Right renal pelvis (tissue), 4 donors: ENCODE results near the gene RAPGEF5. TPM values are rescaled to one million over a fixed set of nuclear protein-coding genes. Genes with fewer than 3 reads are reported as not detected.

Source experiments
- DNase-seq, 4 donors: peaks; one replicate each; pipeline ENCODE4 v3.0.0-alpha.2; 2013; ENCODE audit warnings: low read depth in 4 of 4, low spot score in 3 of 4, missing footprints in 1 of 4
- polyA plus RNA-seq, 4 donors: library from polyadenylated mRNA; unstranded; fragments of 120-200 nt; gene quantifications; one replicate each; pipeline ENCODE4 v1.2.1, GENCODE V29; 2013; ENCODE audit not compliant: insufficient read length in 4 of 4

The RAPGEF5 gene
- polyA plus RNA-seq, 4 donors = 34.4 to 41.6 (median 39.1) TPM

DNA sequence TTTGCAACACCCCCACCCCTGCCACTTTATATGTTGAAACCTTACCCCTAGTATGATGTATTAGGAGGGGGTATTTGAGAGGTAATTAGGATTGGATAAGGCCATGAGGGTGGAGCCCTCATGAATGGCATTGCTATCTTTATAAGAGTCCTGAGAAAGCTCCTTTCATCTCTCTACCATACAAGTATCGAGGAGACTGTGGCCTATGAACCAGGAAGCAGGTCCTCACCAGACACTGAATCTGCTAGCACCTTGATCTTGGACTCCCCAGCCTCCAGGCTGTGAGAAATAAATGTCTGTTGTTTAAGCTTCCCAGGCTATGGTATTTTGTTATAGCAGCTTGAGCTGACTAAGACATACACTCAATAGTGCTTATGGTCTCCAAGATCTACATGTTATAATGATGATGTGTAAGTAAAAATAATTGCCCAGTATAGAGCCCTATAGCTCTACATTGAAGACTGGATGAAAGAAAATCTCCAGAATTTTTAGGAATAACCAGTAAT lies 188.8 kb downstream of the RAPGEF5 start:
- DNase-seq = no peak

DNA sequence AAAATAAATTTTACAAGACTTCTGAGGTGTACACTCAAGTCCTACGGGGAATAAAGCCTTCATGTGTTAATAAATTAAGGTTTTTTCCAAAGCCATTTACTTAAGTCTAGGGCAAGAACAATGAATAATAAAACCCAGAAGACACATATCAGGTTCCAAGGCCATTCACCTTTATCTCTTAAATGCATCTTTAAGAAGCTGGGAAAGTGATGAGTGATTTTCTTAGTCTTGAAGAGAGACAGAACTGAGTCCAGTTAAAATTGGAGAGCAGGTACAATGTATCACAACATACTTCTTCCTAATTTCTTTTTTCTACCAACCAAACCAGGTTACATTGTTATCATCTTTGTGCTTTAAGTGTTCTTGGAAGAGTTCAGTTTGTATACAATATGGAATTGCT lies 189.5 kb downstream of the RAPGEF5 start:
- no peak for DNase-seq

DNA sequence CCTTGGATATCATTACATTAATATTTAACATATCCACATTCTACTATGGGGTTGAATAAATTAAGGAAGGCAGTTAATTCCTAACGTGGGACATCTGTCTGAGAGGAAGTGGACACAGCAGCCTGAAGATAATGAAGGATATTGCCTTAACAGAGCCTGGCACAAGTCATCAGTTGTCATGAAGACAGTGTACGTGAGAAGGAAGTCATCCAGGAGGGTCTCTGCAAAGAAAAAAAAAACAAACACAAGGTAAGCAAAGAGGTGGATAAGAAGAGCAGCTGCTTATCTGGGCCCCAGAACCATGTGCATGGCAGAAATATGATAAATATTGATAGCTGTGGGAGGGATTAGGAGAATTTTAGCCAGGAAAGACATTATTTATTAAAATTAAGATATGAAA lies 190.0 kb downstream of the RAPGEF5 start:
- no peak for DNase-seq

DNA sequence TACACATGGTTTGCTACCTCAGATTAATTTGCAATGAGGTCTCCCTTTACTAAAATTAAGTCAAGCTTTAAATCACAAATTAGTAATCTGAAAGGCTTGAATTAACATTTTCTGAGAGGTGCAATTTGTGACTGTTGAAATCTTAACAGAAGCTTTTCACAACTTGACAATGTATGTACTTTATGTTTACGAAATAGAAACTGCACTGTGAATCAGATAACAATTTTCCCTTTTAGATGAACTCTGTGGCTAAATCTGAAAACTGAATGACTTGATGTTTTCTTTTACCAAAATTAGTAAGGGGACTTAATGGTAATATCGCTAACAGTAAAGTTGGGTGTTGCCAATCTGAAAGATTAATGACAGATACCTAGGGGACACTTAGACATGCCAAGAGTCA lies 197.6 kb downstream of the RAPGEF5 start:
- DNase-seq = no peak

DNA sequence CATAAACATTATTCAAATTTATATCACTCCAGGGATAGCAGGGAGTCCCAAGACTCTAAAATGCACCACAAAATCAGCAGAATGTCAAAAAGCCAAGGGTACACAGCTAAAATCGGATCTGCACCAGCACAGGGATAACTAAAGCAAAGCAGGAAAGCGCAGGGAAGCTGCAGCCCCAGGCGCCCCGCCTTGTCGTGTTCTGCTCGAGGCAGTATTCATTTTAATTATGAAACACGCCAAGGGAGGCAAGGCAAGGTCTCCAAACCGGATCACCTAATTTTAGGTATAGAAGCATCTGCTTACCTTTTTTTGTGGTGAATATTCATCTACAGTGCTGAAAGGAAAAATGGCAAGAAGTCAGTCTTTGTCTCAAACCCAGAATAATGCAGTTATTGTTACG lies 199.4 kb downstream of the RAPGEF5 start:
- DNase-seq = no peak

DNA sequence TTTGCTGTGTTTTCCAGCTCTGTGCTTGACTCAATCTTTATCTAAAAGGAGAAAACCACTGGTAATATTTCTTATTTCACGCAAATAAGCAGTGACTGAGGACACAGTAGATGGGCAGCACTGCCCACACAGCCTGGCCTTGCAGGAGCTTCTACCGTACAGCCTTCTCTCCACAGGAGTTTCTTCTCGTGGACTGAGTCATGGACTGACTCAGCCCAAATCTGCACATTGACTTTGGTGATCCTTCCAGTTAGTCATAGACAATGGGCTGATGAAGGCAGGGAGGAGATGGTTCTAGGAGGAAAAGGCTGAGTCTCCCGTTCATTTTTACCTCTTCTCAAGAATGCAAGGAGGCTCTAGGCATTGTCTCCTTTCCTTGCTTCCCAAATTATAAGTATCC lies 200.7 kb downstream of the RAPGEF5 start:
- no peak for DNase-seq

DNA sequence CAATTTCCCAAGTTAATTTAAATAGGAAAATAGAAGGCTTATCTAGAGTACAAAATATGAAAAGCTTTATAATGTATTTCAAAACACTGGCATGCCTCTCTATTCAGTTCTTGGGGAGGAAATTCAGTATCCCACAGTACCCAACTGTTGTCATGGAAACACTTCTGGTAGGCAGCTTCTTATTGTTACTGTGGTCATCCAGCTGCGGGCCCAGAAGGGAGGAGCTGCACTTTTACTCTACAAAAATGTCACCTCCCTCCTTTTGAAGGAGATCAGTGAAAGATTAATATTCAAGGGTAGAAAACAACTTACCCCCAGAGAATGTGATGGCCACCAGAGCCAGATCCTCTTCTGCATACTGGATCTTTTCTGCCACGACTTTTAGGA lies 202.8 kb downstream of the RAPGEF5 start:
- no peak for DNase-seq

DNA sequence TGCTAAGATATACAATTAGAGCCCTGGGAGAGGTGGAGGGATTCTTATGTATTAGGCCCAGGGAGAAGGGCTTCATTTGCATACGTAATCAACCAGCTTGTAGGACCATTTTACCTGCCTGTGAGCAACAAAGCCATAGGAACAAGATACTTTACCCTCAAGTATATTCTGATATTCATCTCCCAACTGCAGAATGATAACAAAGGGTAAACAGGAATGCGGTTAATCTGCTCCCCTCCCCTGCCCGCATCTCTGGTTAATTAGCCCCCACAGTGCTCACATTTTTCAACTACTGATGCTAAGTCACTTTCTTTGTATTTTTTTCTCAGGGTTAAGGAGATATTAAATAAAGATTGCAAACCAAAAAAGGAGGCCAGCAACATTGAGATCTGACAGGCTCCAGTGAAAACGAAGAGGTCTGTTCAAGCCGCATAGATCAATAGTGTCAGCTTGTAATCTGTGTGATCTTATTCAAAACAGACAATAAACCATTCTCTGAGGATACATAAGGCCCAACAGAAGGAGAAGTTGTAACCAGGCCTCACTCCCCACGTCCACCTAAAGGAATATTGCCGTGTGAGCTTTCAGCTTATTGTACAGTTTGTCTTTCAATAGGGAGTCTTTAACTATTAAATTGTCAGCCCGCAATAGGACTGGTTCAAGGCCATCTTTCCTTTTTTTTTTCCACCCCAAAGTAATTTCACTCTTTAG lies 203.4 kb downstream of the RAPGEF5 start:
- no peak for DNase-seq

DNA sequence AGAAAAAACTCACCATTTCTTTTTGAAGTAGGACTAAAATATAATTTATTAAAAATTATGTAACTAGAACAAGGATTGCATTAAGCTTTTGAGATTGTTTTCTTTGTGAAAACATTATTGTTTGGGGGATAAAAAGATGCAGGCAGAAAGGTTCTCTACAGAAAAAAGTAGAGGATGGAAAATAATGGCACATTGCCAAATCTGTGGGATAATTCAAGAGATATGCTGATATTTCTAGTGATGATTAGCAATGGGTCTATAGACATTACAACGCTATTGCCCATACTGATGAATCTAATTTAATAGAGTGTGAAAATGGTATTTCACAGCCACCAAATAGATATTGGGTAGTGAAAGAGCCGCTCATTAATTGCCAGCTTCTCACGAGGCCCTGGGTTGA lies 204.3 kb downstream of the RAPGEF5 start:
- no peak for DNase-seq

DNA sequence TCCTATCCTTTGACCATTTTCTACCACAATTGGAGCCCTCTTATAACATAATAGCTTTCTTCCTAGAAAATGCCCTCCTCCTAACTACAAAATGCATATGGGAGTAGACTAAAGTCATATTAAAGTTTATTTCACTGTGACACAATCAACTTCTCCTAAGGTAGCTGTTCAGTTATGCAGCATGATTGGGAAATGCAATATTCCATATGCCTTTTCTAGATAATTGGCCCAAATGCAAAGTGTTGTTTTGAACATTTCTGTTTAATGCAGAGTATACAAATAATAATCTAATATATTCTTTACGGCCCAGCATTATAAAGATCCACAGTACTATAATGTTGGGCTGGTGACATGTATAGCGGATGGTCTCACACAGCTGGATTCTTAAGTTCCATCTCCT lies 205.1 kb downstream of the RAPGEF5 start:
- no peak for DNase-seq

DNA sequence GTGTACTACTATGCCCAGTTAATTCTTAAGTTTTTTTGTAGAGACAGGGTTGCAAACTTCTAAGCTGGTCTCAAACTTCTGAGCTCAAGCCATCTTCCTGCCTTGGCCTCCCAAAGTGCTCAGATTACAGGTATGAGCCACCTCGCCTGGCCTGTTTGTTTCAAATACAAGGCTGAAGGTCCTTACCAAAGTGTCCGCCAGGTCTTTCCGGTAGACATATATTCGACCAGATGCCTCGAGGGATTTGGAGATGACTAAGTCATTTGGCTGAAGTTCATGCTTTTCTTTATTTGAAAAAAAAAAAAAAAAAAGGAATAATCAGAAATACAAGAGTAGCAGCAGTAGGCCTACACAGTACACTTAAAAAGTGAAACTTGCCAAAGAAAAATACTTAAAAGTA lies 206.7 kb downstream of the RAPGEF5 start:
- no peak for DNase-seq

DNA sequence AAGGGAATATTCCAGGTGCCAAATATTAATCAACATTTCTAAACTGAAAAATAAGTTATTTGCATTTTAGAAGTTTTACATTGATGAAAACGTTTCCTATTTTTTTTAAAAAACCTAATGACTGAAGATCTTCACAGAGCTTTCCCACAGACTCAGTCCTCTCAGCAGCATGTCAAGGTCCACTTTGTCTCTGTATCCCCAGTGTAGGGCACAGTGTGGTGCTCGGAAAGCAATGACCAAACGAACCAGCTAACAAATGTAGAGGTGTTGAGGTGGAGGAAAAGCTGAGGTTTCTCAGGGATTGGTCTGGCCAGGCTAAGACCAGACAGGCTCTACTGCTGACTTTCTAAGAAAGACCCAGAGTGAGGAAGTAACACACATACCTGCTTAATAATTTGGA lies 209.1 kb downstream of the RAPGEF5 start:
- DNase-seq = no peak

DNA sequence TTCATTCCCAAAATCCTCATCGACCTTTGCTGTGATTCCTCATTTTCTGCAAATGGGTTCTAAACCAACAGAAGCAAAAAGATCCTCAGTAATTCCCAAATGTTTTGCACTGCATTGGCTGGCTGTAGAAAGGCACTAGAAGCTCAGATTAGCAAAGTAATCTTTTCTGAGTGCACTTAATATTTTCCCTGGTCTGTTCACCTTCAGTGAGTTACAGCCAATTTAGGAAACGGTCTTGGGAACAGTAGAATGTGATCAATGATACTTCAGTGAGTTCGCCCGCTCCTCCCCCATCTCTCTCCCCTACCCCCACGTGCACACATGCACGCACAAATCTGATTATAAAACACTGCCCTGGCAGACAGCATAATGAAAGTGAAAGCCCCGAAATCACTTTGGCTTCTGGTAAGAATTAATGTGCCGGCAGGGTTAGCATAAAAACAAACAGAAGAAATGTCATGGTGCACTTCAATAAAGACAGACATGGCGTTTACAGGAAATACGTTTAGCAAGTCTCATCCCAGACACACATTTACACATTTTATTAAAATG lies 209.9 kb downstream of the RAPGEF5 start:
- DNase-seq = no peak

DNA sequence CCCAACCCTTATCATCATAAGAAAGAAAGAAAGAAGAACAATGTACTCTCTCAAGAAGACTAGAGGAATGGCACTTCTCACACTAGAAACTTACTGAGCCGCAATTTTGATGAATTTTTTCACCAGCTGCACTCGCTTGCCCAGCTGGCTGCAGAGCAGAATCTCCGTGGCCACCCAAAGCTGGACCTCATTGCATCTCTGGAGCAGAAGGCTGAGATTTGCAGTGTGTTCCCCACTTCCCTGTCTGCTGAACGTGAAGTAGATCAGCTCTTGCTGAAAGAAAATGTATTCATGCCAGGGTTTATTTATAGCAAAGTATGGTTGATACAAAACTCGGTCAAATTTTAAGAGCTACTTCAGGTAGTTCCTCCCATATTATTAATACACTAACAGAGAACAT lies 212.0 kb downstream of the RAPGEF5 start:
- DNase-seq = no peak

DNA sequence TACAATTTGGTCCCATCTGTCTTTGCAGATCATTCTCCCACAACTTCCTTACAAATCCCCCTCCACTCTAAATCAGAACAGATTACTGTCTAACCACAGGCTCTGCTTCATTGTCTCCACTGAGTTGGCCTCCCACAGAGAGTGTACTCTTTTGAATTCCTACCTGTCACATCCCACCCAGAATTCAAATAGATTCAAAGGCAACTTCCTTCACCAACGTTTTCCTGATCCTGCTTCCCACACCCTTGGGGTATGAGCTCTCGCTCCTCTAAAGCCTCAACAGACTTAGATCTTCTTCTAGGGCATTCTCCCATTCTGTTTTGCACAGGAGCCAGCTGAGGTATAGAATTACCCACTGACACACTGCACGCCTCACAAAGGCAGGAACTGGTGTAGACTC lies 213.5 kb downstream of the RAPGEF5 start:
- DNase-seq = no peak

DNA sequence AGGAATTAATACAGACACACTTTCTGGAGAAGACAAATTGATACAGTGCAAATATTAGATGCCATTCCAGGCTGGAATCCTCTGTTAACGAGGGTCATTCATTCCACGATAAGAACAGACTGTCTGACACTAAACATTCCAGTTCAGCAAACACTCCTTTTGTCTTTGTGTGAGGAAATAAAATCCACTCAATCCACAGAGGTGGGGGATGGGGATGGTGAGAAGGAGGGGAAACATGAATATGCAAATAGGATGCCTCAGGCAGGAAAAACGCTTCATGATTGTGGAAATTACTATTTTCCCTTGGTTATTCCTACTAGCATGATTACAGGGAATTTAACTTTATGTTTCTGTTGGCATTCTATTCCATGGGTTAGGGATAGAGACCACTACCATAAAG lies 214.4 kb downstream of the RAPGEF5 start:
- no peak for DNase-seq

DNA sequence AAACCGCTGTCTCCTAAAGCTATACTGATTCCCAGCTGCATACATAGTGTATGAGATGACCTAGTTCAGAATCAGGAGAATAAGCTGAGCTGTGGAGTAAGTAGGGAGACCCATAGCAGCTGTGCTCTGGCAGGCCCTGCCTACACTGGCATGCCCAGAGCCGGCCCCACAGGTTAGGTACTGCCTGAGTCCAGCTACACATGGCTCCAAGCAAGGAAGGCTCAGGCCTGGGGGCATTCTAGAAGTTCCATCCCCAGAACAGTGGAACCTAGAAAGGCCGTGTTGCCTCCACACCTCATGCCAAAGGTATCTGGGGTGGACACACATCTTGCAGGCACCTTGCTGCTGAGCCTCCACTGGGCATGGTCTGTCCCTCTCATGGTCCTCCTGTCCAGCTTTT lies 215.6 kb downstream of the RAPGEF5 start:
- no peak for DNase-seq

DNA sequence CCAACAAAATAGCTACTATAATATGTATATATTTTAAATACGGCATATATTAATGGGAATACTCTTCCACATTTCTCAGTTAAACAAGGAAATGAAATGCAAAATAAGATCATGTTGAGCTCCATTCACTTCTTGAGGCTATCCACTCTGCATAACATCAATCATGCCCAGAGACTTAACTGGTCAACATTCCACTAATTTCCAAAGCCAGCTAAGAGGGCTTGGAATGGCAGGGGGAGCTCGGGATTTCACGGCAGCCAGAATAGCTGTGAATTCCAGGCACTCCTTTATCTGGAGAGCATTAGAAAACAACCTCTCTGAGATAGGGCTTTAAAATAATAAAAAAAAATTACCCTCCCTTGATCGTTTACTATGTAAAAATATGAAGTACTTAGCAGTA lies 216.4 kb downstream of the RAPGEF5 start:
- no peak for DNase-seq

DNA sequence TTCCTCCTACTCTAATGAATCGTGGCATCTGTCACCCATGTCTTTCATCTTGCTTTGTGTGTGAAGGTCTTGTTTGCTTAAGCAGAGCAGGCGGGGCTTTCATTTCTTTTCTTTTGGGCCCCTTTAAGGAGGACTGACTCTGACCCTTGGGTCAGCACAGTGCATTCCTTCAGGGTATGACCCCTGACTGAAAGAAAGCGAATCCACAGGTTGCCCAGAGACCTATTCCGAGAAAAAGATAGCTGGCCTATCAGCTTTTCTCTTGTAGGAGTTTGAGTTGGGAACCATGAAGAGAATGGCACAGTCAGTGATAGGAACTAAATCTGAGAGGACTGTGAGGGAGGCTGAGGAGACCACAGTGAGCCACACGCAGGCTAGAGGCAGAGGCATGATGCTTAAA lies 218.1 kb downstream of the RAPGEF5 start:
- DNase-seq = no peak

DNA sequence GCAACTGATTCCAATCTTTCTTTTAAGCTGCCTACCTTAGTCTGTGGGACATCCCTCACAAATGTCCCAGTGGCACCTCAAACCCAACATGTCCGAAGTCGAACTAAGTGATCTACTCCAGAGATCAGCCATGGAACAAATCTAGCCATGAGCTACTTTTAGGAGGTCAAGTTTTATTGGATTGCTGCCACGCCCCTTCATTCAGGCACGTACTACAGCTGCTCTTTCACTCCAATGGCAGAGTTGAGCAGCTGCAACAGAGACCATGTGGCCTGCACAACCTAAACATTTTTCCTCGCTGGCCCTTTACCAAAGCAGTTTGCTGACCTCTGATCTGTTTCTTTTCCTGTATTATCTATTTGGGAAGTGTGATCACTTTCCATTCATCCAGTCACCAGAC lies 218.8 kb downstream of the RAPGEF5 start:
- DNase-seq = no peak

DNA sequence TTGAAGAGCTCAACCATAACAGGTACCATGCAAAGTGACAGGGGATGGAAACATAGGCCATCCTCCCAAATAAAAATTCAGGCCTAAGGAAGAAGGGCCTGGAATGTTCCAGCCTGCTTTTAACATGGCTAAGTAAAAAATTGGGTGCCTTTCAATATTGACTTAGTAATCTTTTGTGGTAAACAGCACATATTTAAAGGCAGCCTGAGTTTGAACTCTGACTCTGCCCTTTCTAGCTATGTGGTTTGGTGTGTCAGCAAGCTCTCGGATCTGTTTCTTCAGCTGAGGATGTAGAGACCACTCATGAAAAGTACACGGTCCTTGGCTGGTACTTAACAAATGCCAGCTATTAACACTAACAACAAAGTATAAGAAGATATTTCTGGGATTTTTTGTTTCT lies 219.5 kb downstream of the RAPGEF5 start:
- no peak for DNase-seq

DNA sequence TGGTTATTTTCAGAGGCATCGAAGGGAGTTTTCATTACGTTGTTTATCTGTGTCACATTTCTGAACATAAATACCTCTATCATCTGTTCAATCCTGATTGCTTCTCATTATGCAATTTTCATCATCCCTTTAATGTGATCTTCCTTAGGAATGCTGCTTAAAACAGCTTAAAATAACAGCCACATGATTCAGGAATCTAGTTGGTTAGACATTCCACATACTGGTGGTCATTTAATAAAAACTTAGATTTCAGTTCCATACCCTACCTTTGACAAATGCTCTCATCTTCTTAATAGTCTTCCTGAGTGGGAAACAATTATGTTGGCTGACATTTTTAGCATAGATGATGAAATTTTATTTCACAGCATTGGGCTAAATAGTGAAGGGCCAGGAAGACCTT lies 219.9 kb downstream of the RAPGEF5 start:
- DNase-seq = no peak
